Large intestine (tissue), 12 donors: ENCODE data around the gene HOXC11. TPM values are rescaled to one million over a fixed set of nuclear protein-coding genes. Genes with fewer than 3 reads are reported as not detected.

Experiments used
- DNase-seq, 2 donors: peaks; one replicate each; pipeline versions ENCODE4 v3.0.0 to v3.0.0-alpha.2; 2013
- H3K27ac ChIP-seq: one replicate; pipeline ENCODE4 v1.5.1; 2013; ENCODE audit warnings: low read length
- H3K27me3 ChIP-seq: 2 replicates; pipeline ENCODE4 v1.6.1; 2013; ENCODE audit warnings: low read length; ENCODE audit not compliant: control insufficient read depth, insufficient read depth
- H3K36me3 ChIP-seq: 2 replicates; pipeline ENCODE4 v1.6.1; 2013; ENCODE audit warnings: low read length; ENCODE audit not compliant: control insufficient read depth, insufficient read depth
- H3K4me1 ChIP-seq: one replicate; pipeline ENCODE4 v1.6.1; 2013; ENCODE audit warnings: low read length; ENCODE audit not compliant: control insufficient read depth, insufficient read depth
- H3K4me3 ChIP-seq: one replicate; pipeline ENCODE4 v1.5.1; 2013; ENCODE audit warnings: low read length
- H3K9me3 ChIP-seq: one replicate; pipeline ENCODE4 v1.6.1; 2013; ENCODE audit warnings: mild to moderate bottlenecking, low read depth, low read length, moderate library complexity; ENCODE audit not compliant: control insufficient read depth
- WGBS: methylation state at CpG from one replicate; pipeline ENCODE4 v1.1.5; 2013; ENCODE audit warnings: low lambda C conversion rate; ENCODE audit not compliant: insufficient coverage; 5-methylcytosine and 5-hydroxymethylcytosine counted together
- long read RNA-seq, 11 donors: transcript quantifications; one replicate each; lab custom pipeline, GENCODE V29; 2026
- polyA plus RNA-seq: library from polyadenylated mRNA; unstranded; fragments of 120-200 nt; gene quantifications from one replicate; pipeline ENCODE4 v1.2.1, GENCODE V29; 2013

The HOXC11 gene
- polyA plus RNA-seq: 0.18 TPM
- long read RNA-seq, donor 1: 0 reads
- long read RNA-seq, donor 2: 0 reads
- long read RNA-seq, donor 3: 0 reads
- long read RNA-seq, donor 4: 0 reads
- long read RNA-seq, donor 5: 0 reads
- long read RNA-seq, donor 6, partial matches to known transcripts: 0 of 2 reads
- long read RNA-seq, donor 6, other reads (novel, unspliced or antisense): 0 of 2 reads
- long read RNA-seq, donor 7, partial matches to known transcripts: 0 of 2 reads
- long read RNA-seq, donor 7, other reads (novel, unspliced or antisense): 0 of 2 reads
- long read RNA-seq, donor 8: 0 reads
- long read RNA-seq, donor 9: 0 reads
- long read RNA-seq, donor 10, partial matches to known transcripts: 0 of 1 reads
- long read RNA-seq, donor 10, other reads (novel, unspliced or antisense): 0 of 1 reads
- long read RNA-seq, donor 11: 0 reads

GRCh38 chr12:53972722-53973235, at the start of gene HOXC11:
Gene HOXC11, plus strand, starts transcription at chr12:53973126. Its CDS starts 116 bp downstream, at chr12:53973242.
- Histone ChIP-seq H3K27ac (no peak within 1 kb of the TSS), H3K4me1 (peaks cover 17% of the 10 kb centered on the region), H3K27me3 (peaks cover 100% of the 10 kb centered on the region), H3K4me3 (peak within 1 kb of the TSS; percentile 45), H3K36me3 (no peaks in the 10 kb centered on the region), H3K9me3 (peaks cover 18% of the 10 kb centered on the region)
- no peak for DNase-seq
- no CpG with 5 or more reads among the region's 21 CpGs for WGBS

GRCh38 chr12:53924521-53925405, 48.2 kb upstream of the HOXC11 start:
- peaks cover 92% of the 10 kb centered on the region for H3K27me3 ChIP-seq
- no peaks in the 10 kb centered on the region for H3K4me1 ChIP-seq
- no peak for DNase-seq
- H3K27ac ChIP-seq: no peak overlapping the region
- WGBS: no CpG with 5 or more reads among the region's 2 CpGs
- H3K36me3 ChIP-seq: no peaks in the 10 kb centered on the region
- H3K4me3 ChIP-seq: no peak overlapping the region
- H3K9me3 ChIP-seq: peaks cover 4% of the 10 kb centered on the region

DNA sequence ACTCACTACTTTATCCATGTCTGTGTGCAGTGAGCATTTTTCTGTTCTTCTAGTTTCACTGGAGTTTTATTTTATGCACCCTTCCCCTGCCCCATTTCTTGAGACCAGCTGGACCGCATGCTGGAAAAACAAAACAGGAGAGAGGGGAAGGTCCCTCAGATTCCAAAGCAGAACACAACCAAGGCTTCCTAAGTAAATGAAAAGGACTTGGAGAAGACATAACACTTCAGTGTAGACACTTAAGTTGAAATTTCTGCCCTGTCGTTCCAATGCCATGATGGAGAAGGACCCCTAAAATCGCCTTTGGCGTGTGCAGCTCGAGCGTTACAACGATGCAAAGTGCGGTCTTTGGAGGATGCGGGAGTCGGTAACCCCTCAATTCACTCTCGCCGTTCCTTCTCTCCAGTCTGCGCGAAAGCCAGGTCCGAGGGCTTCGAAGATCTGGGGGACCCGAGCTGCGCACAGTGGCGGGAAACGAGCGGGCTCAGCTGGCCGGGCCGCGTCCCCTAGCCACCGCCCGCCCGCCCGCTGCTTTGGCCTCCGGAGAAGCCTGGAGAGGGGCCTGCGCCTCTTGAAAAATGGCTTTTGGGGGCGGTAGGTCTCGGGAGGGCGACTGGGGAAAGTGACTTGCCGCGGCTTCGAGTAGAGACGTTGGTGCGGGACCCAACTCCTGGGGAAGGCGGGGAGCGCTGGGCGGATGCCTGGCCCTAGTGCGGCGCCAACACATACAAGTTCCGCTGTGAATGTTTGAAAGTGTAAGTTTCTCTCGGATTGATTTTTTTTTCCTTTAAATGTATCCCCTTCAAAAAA, 45.5 kb upstream of the HOXC11 start:
- Histone ChIP-seq H3K9me3 (peaks cover 4% of the 10 kb centered on the region), H3K4me3 (no peak overlapping the region), H3K36me3 (no peaks in the 10 kb centered on the region), H3K27me3 (peaks cover 98% of the 10 kb centered on the region), H3K27ac (no peak overlapping the region), H3K4me1 (no peaks in the 10 kb centered on the region)
- WGBS: no CpG with 5 or more reads among the region's 45 CpGs
- DNase-seq: no peak

DNA sequence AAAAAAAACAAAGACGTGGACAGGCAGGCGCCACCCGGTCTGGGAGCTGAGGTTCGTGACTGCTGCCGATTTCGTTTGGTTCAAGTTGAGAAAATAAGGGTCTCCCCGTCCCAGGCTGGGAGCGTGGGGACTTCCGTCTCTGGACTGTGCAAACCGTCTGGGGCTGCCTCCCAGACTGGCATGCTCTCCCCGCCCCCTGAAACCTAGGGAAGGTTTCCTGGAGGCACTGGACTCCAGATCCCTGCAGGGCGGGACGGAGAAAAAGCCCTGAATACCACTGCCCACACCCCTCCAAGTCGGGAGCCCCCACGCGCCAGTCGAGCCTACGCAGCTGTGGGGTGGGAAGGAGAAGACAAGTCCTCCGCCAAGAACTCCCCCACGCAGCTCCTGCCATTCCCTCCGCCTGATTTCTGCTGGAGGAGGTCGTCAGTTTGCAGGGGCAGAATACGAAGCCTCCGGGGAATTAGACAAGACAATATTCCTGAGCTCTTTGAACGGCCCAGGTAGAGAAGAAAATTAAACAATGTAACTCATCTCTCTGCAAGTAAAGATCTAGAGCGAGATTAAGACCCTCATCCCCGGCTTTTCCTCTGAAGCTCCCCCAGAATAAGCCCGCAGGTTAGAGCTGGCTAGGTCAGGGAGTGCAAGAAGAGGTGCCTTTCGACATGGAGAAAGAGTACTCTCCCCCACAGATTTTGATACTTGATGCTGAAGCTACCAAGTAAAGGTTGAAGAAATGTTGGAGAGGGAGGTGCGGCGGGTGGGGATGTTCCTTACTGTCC, 44.7 kb upstream of the HOXC11 start:
- peaks cover 98% of the 10 kb centered on the region for H3K27me3 ChIP-seq
- H3K9me3 ChIP-seq: peaks cover 4% of the 10 kb centered on the region
- no peaks in the 10 kb centered on the region for H3K36me3 ChIP-seq
- DNase-seq: peak in 1 of 2 donors; percentile 4
- no peaks in the 10 kb centered on the region for H3K4me1 ChIP-seq
- H3K4me3 ChIP-seq: no peak overlapping the region
- WGBS: no CpG with 5 or more reads among the region's 31 CpGs
- H3K27ac ChIP-seq: no peak overlapping the region

- peaks cover 98% of the 10 kb centered on the region for H3K27me3 ChIP-seq
- H3K36me3 ChIP-seq: no peaks in the 10 kb centered on the region
- peak in 1 of 2 donors; percentile 1 for DNase-seq
- H3K9me3 ChIP-seq: peaks cover 4% of the 10 kb centered on the region
- H3K4me1 ChIP-seq: no peaks in the 10 kb centered on the region
- WGBS: no CpG with 5 or more reads among the region's 4 CpGs
- H3K4me3 ChIP-seq: no peak overlapping the region
- H3K27ac ChIP-seq: no peak overlapping the region
Measured at GRCh38 chr12:53929527-53929926, 43.4 kb upstream of the HOXC11 start.

- H3K4me1 ChIP-seq: no peaks in the 10 kb centered on the region
- peaks cover 98% of the 10 kb centered on the region for H3K27me3 ChIP-seq
- DNase-seq: no peak
- H3K9me3 ChIP-seq: peaks cover 4% of the 10 kb centered on the region
- no peaks in the 10 kb centered on the region for H3K36me3 ChIP-seq
- no peak overlapping the region for H3K4me3 ChIP-seq
- no peak overlapping the region for H3K27ac ChIP-seq
- no CpG with 5 or more reads among the region's 30 CpGs for WGBS
Measured at GRCh38 chr12:53930591-53931255, 42.2 kb upstream of the HOXC11 start.

GRCh38 chr12:53931844-53932581, 40.9 kb upstream of the HOXC11 start:
- Histone ChIP-seq H3K27me3 (peaks cover 98% of the 10 kb centered on the region), H3K27ac (no peak overlapping the region), H3K36me3 (no peaks in the 10 kb centered on the region), H3K9me3 (peaks cover 6% of the 10 kb centered on the region), H3K4me3 (no peak overlapping the region), H3K4me1 (no peaks in the 10 kb centered on the region)
- DNase-seq: no peak
- WGBS: 50% methylated on average over 2 of the region's 4 CpGs

DNA sequence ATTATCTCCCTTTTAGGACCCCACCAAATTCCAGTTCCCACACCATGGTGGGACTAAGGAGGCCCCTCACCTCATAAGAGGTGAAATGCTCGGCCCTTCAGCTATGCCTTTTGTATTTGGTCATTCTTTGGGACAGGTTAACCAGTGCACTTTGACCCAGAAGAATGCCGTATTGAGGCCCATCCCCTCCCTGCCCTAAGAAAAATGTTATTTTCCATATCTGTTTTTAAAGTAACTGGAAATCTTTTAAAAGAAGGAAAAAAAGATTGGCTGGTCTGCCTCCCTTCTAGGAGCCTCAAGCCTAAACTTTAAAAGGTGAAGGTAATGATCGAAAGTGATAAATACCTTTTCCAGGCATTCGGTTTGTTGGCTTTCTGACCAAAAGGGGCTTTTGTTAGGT, 40.0 kb upstream of the HOXC11 start:
- Histone ChIP-seq H3K36me3 (no peaks in the 10 kb centered on the region), H3K27me3 (peaks cover 98% of the 10 kb centered on the region), H3K4me3 (no peak overlapping the region), H3K27ac (no peak overlapping the region), H3K9me3 (peaks cover 2% of the 10 kb centered on the region), H3K4me1 (no peaks in the 10 kb centered on the region)
- WGBS: no CpG with 5 or more reads among the region's 4 CpGs
- DNase-seq: no peak
